Activated CD4-positive, alpha-beta T cell treated with anti-CD3 and anti-CD28 coated beads, Interleukin-2, amount 10 ng/mL, durations not matched to agents 7 days and 5 days (primary cell): ENCODE data around the gene EPO. TPM values are rescaled to one million over a fixed set of nuclear protein-coding genes. Genes with fewer than 3 reads are reported as not detected.
A peak's percentile ranks its signal among the peaks of the same experiment; 100 is the strongest.

Experiments
- CTCF ChIA-PET: fragments of 350-600 bp; sonication (Branson Sonifier 250); formaldehyde crosslinking; loops from one replicate; lab custom pipeline; 2021; ENCODE audit warnings: antibody characterized with exemption; lab: Charles Lee
- POLR2A ChIA-PET: fragments of 350-600 bp; sonication (Branson Sonifier 250); formaldehyde crosslinking; loops from one replicate; lab custom pipeline; 2021; ENCODE audit warnings: antibody characterized with exemption; lab: Charles Lee
- DNase-seq: peaks from one replicate; pipeline ENCODE4 v3.0.0-alpha.2; 2020
- H3K27ac Mint-ChIP-seq: one replicate; pipeline ENCODE4 v1.8.0; 2021; ENCODE audit warnings: mild to moderate bottlenecking, moderate library complexity, mixed read lengths
- H3K27me3 Mint-ChIP-seq: one replicate; pipeline ENCODE4 v1.8.0; 2021; ENCODE audit warnings: mixed read lengths
- H3K36me3 Mint-ChIP-seq: one replicate; pipeline ENCODE4 v1.8.0; 2021; ENCODE audit warnings: low read depth, mixed read lengths
- H3K4me1 Mint-ChIP-seq: one replicate; pipeline ENCODE4 v1.8.0; 2021; ENCODE audit warnings: mixed read lengths
- H3K4me3 Mint-ChIP-seq: one replicate; pipeline ENCODE4 v1.8.0; 2021; ENCODE audit warnings: mild to moderate bottlenecking, moderate library complexity, mixed read lengths
- H3K9me3 Mint-ChIP-seq: one replicate; pipeline ENCODE4 v1.8.0; 2021; ENCODE audit warnings: mixed read lengths
- total RNA-seq, 2 experiments: library from RNA; stranded (reverse); gene quantifications; one replicate each; pipeline ENCODE4 v1.2.3, GENCODE V29; 2021

Gene EPO
- not detected for total RNA-seq

DNA sequence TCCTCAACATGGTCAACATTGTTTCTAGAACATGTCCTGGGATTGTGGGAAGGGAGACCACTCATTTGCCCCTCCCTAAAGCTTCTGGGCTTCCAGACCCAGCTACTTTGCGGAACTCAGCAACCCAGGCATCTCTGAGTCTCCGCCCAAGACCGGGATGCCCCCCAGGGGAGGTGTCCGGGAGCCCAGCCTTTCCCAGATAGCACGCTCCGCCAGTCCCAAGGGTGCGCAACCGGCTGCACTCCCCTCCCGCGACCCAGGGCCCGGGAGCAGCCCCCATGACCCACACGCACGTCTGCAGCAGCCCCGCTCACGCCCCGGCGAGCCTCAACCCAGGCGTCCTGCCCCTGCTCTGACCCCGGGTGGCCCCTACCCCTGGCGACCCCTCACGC, at the start of gene EPO:
EPO (plus strand) TSS at position 190 of the 392 bp plus-strand sequence. CDS start 513 bp downstream, outside the sequence.
- Mint-ChIP-seq H3K27me3 (peaks cover 49% of the 10 kb centered on the region), H3K9me3 (peaks cover 5% of the 10 kb centered on the region), H3K4me3 (no peak within 1 kb of the TSS), H3K36me3 (peaks cover 2% of the 10 kb centered on the region), H3K4me1 (peaks cover 4% of the 10 kb centered on the region), H3K27ac (no peak within 1 kb of the TSS)
- DNase-seq = no peak
- POLR2A ChIA-PET = no interaction called here
- CTCF ChIA-PET = interaction anchor here (0.7 to 1.3 kb wide), 3 partner anchors 9 to 367 kb away, joined by 3 to 6 read pairs (median 4); partner anchors contain the start of gene POP7

DNA sequence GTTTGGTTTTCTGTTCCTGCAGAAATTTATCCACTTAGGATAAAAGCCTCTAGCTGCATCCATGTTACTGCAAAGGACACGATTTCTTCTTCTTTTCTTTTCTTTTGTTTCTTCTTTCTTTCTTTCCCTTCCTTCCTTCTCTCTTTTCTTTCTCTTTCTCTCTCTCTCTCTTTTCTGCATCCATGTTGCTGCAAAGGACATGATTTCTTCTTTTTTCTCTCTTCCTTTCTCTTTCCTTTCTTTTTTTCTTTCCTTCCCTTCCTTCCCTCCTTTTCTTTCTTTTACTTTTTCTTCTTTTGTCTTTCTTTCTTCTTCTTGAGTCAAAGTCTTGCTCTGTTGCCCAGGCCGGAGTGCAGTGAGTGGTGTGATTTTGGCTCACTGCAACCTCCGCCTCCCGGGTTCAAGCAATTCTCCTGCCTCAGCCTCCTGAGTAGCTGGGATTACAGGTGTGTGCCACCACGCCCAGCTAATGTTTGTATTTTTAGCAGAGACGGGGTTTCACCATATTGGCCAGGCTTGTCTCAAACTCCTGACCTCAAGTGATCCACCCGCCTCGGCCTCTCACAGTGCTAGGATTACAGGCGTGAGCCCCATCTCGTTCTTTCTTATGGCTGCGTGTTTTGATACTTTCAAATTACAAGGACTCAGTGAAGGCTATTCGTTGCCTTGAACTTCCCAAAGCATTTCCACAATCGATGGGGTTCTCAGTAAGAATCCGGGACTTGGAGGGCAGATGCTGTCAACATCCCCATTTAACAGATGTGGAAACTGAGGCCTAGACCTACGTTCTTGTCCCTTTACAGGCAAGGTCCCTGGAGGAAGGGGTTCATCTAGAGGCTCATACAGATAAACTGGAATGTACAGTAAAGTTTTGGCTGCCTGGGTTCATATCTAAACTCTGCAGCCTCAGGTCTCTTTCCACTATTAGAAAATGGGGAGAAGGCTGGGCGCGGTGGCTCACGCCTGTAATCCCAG, 48.6 kb upstream of the EPO start:
- no peak for DNase-seq
- H3K36me3 Mint-ChIP-seq = peaks cover 7% of the 10 kb centered on the region
- H3K27ac Mint-ChIP-seq = no peak overlapping the region
- H3K9me3 Mint-ChIP-seq = no peaks in the 10 kb centered on the region
- POLR2A ChIA-PET = no interaction called here
- CTCF ChIA-PET = interaction anchor here (1.6 to 1.9 kb wide), 2 partner anchors 42 to 86 kb away, joined by 4 read pairs; partner anchors contain the start of genes FBXO24 and LRCH4
- no peak overlapping the region for H3K4me3 Mint-ChIP-seq
- H3K27me3 Mint-ChIP-seq = peaks cover 5% of the 10 kb centered on the region
- peaks cover 14% of the 10 kb centered on the region for H3K4me1 Mint-ChIP-seq

DNA sequence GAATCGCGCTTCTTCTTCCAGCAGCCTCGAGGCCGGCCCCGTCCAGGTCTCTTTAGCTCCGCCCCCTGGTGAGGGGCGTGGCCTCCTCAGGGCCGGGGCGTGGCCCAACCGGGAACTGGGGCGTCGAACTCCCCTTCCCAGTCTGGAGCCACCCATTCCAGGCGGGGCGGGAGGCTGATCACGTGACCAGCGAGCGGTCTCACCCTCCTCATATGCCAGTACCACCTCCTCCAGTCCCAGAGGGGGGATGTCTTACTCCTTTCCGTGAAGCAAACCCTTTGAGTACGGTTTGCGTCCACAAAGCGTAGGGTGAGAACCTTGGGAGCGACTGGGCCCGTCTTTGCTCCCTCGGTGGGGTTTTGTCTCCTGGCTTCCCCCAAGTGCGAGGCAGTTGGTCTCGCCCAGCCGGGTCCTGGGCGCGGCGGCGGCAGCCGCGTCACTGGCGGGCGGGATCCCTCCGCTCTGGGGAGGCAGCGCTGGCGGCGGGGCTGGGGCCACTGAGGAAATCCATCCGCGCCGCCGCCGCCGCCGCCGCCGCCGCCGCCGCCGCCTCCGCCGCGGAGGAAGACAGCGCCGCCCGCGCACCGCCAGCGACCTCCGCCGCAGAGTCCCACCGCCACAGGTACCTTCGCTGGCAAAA, 46.8 kb upstream of the EPO start, which contains the start of gene GNB2:
GNB2 (plus strand) TSS at position 439 of the 640 bp plus-strand sequence. CDS start 2,526 bp downstream, outside the sequence.
- H3K4me1 Mint-ChIP-seq = peaks cover 25% of the 10 kb centered on the region
- POLR2A ChIA-PET = no interaction called here
- peaks cover 5% of the 10 kb centered on the region for H3K27me3 Mint-ChIP-seq
- peak; percentile 99 for DNase-seq
- H3K9me3 Mint-ChIP-seq = no peaks in the 10 kb centered on the region
- CTCF ChIA-PET = interaction anchor here (0.6 to 1.6 kb wide), 7 partner anchors 32 to 219 kb away, joined by 3 to 9 read pairs (median 3); partner anchors contain the start of genes FBXO24, LRCH4, POP7 and SLC12A9
- peak within 1 kb of the TSS; percentile 97 for H3K27ac Mint-ChIP-seq
- peaks cover 19% of the 10 kb centered on the region for H3K36me3 Mint-ChIP-seq
- peak within 1 kb of the TSS; percentile 97 for H3K4me3 Mint-ChIP-seq

DNA sequence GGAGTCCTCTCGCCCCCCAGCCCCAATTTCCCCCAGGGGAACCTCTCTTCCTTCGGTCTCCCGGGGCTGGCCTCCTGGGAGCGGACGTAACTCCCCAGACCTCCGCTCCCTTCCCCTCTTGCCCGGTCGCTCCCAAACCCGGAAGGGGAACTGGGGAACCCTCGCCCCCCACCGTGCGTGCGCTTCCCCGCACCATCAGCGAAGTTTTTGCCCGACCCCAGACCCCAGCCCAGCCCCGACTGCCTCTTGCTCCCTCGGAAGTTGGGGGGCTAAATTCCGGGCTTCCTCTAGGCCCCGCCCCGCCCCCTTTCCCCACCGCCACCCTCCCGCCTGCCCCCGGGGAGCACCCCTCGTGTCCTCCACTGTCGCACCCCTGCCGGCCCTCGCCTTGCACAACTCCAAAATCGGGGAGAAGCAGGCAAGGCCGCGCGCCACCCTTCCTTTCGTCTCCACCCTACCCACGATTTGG, 46.3 kb upstream of the EPO start:
- Mint-ChIP-seq H3K27ac (peak overlapping the region; percentile 95), H3K36me3 (peaks cover 20% of the 10 kb centered on the region), H3K27me3 (peaks cover 5% of the 10 kb centered on the region), H3K4me3 (peak overlapping the region; percentile 97), H3K9me3 (no peaks in the 10 kb centered on the region), H3K4me1 (peaks cover 27% of the 10 kb centered on the region)
- peak; percentile 48 for DNase-seq
- CTCF ChIA-PET = interaction anchor here (1.1 kb wide), 1 partner anchor 32 kb away, joined by 3 read pairs; the partner anchor contains the start of gene POP7
- POLR2A ChIA-PET = no interaction called here

DNA sequence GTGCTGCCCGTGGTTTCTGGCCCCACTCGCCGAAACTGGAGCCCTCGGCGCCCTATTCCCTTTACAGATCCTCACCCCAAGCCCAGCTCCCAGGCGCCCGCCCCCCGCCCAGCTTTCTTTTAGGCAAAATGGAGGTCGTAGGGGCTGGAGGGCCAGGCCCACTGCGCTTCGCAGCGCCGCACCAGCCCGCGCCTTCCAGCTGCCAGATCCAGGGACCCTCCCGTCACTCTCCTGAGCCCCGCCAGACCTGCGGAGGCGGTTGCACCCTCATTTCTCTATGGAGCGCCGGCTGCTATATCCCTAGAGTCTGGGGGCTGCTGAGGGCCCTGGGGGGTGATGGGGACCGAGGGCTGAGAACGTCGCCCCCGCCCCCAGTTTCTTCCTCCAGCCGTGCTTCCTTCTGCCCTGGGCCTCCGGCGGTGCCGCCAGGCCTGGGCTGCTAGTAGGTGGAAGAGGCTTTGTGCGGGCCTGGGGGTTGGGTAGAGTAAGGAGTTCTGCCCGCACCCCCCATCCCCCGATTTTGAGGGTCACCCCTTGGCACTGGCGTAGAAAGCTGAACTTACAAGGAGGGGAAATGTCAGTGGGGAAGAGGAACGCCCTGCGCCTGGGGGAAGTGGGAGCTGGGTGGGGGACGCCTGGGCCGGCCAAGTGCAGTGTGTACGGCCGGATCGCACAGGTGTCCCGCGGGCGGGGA, 45.7 kb upstream of the EPO start:
- H3K4me1 Mint-ChIP-seq = peaks cover 31% of the 10 kb centered on the region
- peaks cover 5% of the 10 kb centered on the region for H3K27me3 Mint-ChIP-seq
- peak overlapping the region; percentile 97 for H3K4me3 Mint-ChIP-seq
- peak overlapping the region; percentile 95 for H3K27ac Mint-ChIP-seq
- DNase-seq = no peak
- CTCF ChIA-PET = interaction anchor here (1.1 to 2.8 kb wide), 2 partner anchors 15 to 31 kb away, joined by 3 to 11 read pairs; partner anchors contain the start of gene POP7
- peaks cover 24% of the 10 kb centered on the region for H3K36me3 Mint-ChIP-seq
- H3K9me3 Mint-ChIP-seq = no peaks in the 10 kb centered on the region
- POLR2A ChIA-PET = no interaction called here

DNA sequence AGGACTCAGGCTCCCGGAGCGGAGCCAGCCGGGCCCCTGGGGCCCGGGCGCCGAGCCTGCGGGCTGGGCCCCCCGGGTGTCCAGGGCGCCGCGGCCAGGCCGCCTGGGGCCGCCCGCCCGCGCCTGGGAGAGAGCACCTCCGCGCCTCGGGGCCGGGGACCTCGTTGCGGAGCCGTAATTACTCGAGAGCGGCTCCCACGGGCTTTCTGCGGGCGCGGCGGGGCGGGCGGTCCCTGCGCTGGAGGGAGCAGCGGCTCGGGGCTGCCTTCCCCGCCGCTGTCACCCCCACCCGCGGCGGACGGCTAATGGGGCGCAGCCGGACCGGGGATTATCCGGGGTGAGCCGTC, 45.2 kb upstream of the EPO start:
- peaks cover 25% of the 10 kb centered on the region for H3K36me3 Mint-ChIP-seq
- peaks cover 36% of the 10 kb centered on the region for H3K4me1 Mint-ChIP-seq
- no peak for DNase-seq
- ChIA-PET POLR2A (no interaction called here), CTCF (interaction anchor here (1.1 to 2.8 kb wide), 2 partner anchors 15 to 31 kb away, joined by 3 to 11 read pairs; partner anchors contain the start of gene POP7)
- H3K9me3 Mint-ChIP-seq = no peaks in the 10 kb centered on the region
- H3K27me3 Mint-ChIP-seq = peaks cover 5% of the 10 kb centered on the region
- H3K27ac Mint-ChIP-seq = no peak overlapping the region
- H3K4me3 Mint-ChIP-seq = peak overlapping the region; percentile 97

DNA sequence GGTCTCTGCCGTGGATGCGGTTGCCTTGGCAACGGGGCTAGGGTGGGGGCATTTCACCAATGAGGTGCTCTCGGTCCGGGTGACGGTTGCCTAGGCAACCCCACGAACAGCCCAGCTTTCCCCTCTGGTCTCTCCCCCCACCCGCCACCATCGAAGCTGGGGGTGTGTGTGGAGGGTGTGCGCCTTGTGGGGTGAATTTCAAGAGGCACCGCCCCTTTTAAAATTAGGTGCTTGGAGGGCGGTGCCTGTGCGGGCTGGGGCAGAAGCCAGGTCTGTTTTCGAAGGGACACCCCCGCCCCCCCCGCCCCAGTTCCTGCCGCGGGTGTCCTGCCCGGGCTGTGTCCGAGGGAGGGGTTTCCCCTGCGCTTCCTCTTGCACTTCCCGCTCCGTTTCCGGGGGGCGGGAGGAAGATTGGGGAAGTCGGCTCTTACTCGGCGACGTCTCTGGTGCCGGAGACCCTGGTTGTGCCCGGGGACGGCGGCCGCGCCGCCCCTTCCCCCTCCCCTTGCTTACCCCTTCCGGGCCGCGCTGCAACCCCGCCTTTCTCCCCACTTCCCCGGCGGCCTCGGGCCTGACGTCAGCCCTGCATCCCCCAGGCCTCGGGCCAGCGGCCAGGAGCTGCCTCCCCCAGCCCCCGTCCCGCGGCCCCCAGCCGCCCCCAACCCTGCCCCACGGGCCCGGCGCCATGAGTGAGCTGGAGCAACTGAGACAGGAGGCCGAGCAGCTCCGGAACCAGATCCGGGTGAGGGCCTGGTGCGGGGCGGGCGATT, 44.5 kb upstream of the EPO start:
- peak; percentile 89 for DNase-seq
- ChIA-PET CTCF (interaction anchor here (0.6 to 3.2 kb wide), 4 partner anchors 10 to 135 kb away, joined by 3 to 12 read pairs (median 8); partner anchors contain the start of gene POP7), POLR2A (interaction anchor here (0.5 kb wide), 1 partner anchor 16 kb away, joined by 4 read pairs; no protein-coding TSS in a partner anchor)
- Mint-ChIP-seq H3K27ac (peak overlapping the region; percentile 88), H3K4me1 (peaks cover 42% of the 10 kb centered on the region), H3K36me3 (peaks cover 27% of the 10 kb centered on the region), H3K9me3 (no peaks in the 10 kb centered on the region), H3K27me3 (peaks cover 5% of the 10 kb centered on the region), H3K4me3 (peak overlapping the region; percentile 86)

DNA sequence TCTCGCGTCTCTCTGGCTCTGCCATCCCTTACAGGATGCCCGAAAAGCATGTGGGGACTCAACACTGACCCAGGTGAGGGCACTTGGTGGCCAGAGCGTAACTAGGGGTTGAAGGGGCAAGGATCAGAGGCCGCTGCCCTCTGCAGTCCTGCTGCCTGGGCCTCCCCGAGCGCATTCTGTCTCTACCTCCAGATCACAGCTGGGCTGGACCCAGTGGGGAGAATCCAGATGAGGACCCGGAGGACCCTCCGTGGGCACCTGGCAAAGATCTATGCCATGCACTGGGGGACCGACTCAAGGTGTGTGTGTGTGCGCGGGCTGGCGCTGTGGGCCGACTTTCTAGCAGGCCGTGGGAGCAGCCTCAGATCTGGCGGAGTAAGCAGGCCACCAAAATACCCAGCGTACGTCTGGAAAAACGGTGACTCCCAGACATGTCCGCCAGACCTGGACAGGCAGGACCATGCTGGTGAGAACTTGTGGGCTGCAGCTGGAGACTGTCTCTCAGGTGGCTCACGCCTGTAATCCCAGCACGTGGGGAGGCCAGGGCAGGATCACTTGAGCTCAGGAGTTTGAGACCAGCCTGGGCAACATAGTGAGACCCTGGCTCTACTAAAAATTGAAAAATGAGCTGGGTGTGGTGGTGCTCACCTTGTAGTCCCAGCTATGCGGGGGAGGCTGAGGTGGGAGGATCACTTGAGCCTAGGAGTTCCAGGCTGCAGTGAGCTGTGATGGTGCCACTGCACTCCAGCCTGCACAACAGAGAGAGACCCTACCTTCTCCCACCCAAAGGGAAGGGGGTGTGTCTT, 43.6 kb upstream of the EPO start:
- H3K36me3 Mint-ChIP-seq = peaks cover 30% of the 10 kb centered on the region
- peak overlapping the region; percentile 86 for H3K4me3 Mint-ChIP-seq
- H3K27ac Mint-ChIP-seq = peak overlapping the region; percentile 86
- H3K4me1 Mint-ChIP-seq = peaks cover 46% of the 10 kb centered on the region
- POLR2A ChIA-PET = no interaction called here
- H3K27me3 Mint-ChIP-seq = no peaks in the 10 kb centered on the region
- H3K9me3 Mint-ChIP-seq = no peaks in the 10 kb centered on the region
- DNase-seq = no peak
- CTCF ChIA-PET = interaction anchor here (0.5 to 3.2 kb wide), 7 partner anchors 13 to 136 kb away, joined by 3 to 12 read pairs (median 3); partner anchors contain the start of gene POP7

DNA sequence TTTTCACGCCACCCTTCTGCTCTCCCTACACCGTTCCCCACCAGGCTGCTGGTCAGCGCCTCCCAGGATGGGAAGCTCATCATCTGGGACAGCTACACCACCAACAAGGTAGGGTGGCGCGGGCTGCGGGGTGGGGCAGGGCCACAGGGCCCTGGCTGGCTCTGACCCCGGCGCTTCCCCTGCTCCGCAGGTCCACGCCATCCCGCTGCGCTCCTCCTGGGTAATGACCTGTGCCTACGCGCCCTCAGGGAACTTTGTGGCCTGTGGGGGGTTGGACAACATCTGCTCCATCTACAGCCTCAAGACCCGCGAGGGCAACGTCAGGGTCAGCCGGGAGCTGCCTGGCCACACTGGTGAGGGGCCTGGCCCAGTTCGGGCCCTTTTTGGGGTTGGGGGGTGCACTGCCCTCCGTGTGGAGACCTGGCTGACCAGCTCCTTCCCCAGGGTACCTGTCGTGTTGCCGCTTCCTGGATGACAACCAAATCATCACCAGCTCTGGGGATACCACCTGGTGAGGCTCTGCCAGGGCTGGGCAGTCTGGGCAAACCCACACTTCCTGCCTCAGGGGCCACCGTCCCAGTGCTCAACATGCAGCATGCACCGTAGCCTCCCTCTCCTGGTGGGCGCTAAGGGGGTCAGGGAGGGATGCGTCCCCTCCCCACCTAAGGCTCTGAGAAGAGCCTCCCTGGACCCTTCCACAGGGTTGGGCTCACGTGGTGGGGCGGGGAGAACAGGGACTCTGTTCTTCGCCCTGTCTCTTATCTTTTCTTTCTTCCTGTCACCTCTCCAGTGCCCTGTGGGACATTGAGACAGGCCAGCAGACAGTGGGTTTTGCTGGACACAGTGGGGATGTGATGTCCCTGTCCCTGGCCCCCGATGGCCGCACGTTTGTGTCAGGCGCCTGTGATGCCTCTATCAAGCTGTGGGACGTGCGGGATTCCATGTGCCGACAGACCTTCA, 42.7 kb upstream of the EPO start:
- H3K9me3 Mint-ChIP-seq = no peaks in the 10 kb centered on the region
- no peak for DNase-seq
- CTCF ChIA-PET = interaction anchor here (0.5 to 3.2 kb wide), 5 partner anchors 25 to 112 kb away, joined by 3 to 12 read pairs (median 3); partner anchors contain the start of gene POP7
- H3K36me3 Mint-ChIP-seq = peaks cover 31% of the 10 kb centered on the region
- H3K27ac Mint-ChIP-seq = peak overlapping the region; percentile 68
- no peaks in the 10 kb centered on the region for H3K27me3 Mint-ChIP-seq
- H3K4me3 Mint-ChIP-seq = no peak overlapping the region
- peaks cover 45% of the 10 kb centered on the region for H3K4me1 Mint-ChIP-seq
- POLR2A ChIA-PET = no interaction called here
